IMR-90 (cell line): ENCODE results near the gene TAGLN2.

Source experiments
- BHLHE40 ChIP-seq: fragments of 150-350 bp; IDR thresholded peaks from 2 replicates; pipeline ENCODE4 v1.6.1; 2016; ENCODE audit warnings: mild to moderate bottlenecking, low read depth, low read length
- MAFK ChIP-seq: IDR thresholded peaks from 2 replicates; pipeline ENCODE4 v1.6.1; 2012; ENCODE audit warnings: low read depth, low read length, improper control_type of control experiment
- MAZ ChIP-seq: IDR thresholded peaks from 2 replicates; pipeline ENCODE4 v1.6.1; 2012; ENCODE audit warnings: low read depth, mild to moderate bottlenecking, low read length, improper control_type of control experiment, moderate library complexity, borderline replicate concordance
- MXI1 ChIP-seq: IDR thresholded peaks from 2 replicates; pipeline ENCODE4 v1.6.1; 2012; ENCODE audit warnings: low read depth, mild to moderate bottlenecking, low read length, moderate library complexity, borderline replicate concordance
- POLR2A ChIP-seq: IDR thresholded peaks from 2 replicates; pipeline ENCODE4 v1.6.1; 2012; ENCODE audit warnings: mild to moderate bottlenecking, low read depth, low read length
- RAD21 ChIP-seq: IDR thresholded peaks from 2 replicates; pipeline ENCODE4 v1.6.1; 2012; ENCODE audit warnings: low read length, improper control_type of control experiment
- RFX5 ChIP-seq: IDR thresholded peaks from 2 replicates; pipeline ENCODE4 v1.8.0; 2012; ENCODE audit warnings: low read depth, mild to moderate bottlenecking, low read length, moderate library complexity
- SMC3 ChIP-seq: fragments of 150-350 bp; IDR thresholded peaks from 2 replicates; pipeline ENCODE4 v1.6.1; 2016; ENCODE audit warnings: low read depth, mild to moderate bottlenecking, antibody characterized with exemption, low read length, moderate library complexity
- USF2 ChIP-seq: fragments of 150-350 bp; IDR thresholded peaks from 2 replicates; pipeline ENCODE4 v1.6.1; 2017; ENCODE audit warnings: mild to moderate bottlenecking, antibody characterized with exemption, low read length, low read depth
- TF ChIP-seq, protein P1 (sequence below): conservative IDR thresholded peaks from 2 replicates; pipeline ENCODE4 v1.5.1; 2012; ENCODE audit warnings: mild to moderate bottlenecking, low read depth, low read length, improper control_type of control experiment

- TF ChIP-seq, protein P1, sequence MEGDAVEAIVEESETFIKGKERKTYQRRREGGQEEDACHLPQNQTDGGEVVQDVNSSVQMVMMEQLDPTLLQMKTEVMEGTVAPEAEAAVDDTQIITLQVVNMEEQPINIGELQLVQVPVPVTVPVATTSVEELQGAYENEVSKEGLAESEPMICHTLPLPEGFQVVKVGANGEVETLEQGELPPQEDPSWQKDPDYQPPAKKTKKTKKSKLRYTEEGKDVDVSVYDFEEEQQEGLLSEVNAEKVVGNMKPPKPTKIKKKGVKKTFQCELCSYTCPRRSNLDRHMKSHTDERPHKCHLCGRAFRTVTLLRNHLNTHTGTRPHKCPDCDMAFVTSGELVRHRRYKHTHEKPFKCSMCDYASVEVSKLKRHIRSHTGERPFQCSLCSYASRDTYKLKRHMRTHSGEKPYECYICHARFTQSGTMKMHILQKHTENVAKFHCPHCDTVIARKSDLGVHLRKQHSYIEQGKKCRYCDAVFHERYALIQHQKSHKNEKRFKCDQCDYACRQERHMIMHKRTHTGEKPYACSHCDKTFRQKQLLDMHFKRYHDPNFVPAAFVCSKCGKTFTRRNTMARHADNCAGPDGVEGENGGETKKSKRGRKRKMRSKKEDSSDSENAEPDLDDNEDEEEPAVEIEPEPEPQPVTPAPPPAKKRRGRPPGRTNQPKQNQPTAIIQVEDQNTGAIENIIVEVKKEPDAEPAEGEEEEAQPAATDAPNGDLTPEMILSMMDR, result no peak
- TF ChIP-seq POLR2A (no peak), USF2 (no peak), RFX5 (no peak), RAD21 (no peak), MAZ (no peak), MAFK (no peak), MXI1 (no peak), BHLHE40 (no peak), SMC3 (no peak)
These were observed 54.6 kb downstream of the TAGLN2 start for GRCh38 chr1:159870704-159871103.
